ENCODE results near the gene AGL.

- TF ChIP-seq CTCF (IDR thresholded peaks at IDR 0.05) (no peak), POLR2A (IDR thresholded peaks at IDR 0.05) (no peak)
Measured at GRCh38 chr1:99849413-99849743, 783 bp upstream of the AGL start.

All from testis (tissue), 2 donors.